AG09319 (cell line): ENCODE data around the gene ABCC6.

Source experiments
- DNase-seq: peaks from one replicate; pipeline ENCODE4 v3.0.0-alpha.2; 2010; ENCODE audit warnings: low read depth; ENCODE audit errors: extremely low read depth
- CTCF ChIP-seq: IDR thresholded peaks from 2 replicates; pipeline ENCODE4 v1.5.1; 2011; ENCODE audit warnings: low read depth, mild to moderate bottlenecking, inconsistent platforms, low read length, moderate library complexity

Gene ABCC6

GRCh38 chr16:16175296-16175695 is 48.0 kb downstream of the ABCC6 start:
- no peak for TF ChIP-seq CTCF
- no peak for DNase-seq

- DNase-seq: no peak
- no peak for TF ChIP-seq CTCF
Observed at GRCh38 chr16:16172991-16173390, 50.3 kb downstream of the ABCC6 start.

GRCh38 chr16:16171332-16171919 is 51.9 kb downstream of the ABCC6 start:
- no peak for DNase-seq
- TF ChIP-seq CTCF: no peak

- TF ChIP-seq CTCF: no peak
- DNase-seq: no peak
Observed at GRCh38 chr16:16169615-16170014, 53.7 kb downstream of the ABCC6 start.

GRCh38 chr16:16168431-16168830 is 54.9 kb downstream of the ABCC6 start:
- no peak for DNase-seq
- no peak for TF ChIP-seq CTCF

- DNase-seq: no peak
- TF ChIP-seq CTCF: no peak
Observed at GRCh38 chr16:16167927-16168326, 55.4 kb downstream of the ABCC6 start.

GRCh38 chr16:16166949-16167348 is 56.3 kb downstream of the ABCC6 start:
- no peak for DNase-seq
- no peak for TF ChIP-seq CTCF
